Measurements from ENCODE around the gene PTPRO. TPM values are rescaled to one million over a fixed set of nuclear protein-coding genes. Genes with fewer than 3 reads are reported as not detected.

The PTPRO gene
- total RNA-seq, 2 experiments from 2014 or later: 1.1 to 2.6 TPM

- POLR2A ChIA-PET: no interaction called here
- H3K27me3 Mint-ChIP-seq (ENCODE audit: low read depth): peaks cover 12% of the 10 kb centered on the region
Observed at GRCh38 chr12:15427913-15428312, 105.6 kb downstream of the PTPRO start.

GRCh38 chr12:15428632-15429031 is 106.3 kb downstream of the PTPRO start:
- Mint-ChIP-seq H3K36me3 (ENCODE audit: low read depth) (no peaks in the 10 kb centered on the region), H3K27me3 (ENCODE audit: low read depth) (peaks cover 12% of the 10 kb centered on the region), H3K9me3 (ENCODE audit: insufficient read depth) (no peaks in the 10 kb centered on the region), H3K4me1 (ENCODE audit: low read depth) (no peaks in the 10 kb centered on the region), H3K4me3 (no peak overlapping the region), H3K27ac (no peak overlapping the region)
- DNase-seq (no peak), ATAC-seq (no peak)
- ChIA-PET CTCF (no interaction called here), POLR2A (no interaction called here)

More at GRCh38 chr12:15427913-15428312, 105.6 kb downstream of the PTPRO start:
- Mint-ChIP-seq H3K4me3 (no peak overlapping the region), H3K36me3 (ENCODE audit: low read depth) (no peaks in the 10 kb centered on the region), H3K27ac (no peak overlapping the region), H3K9me3 (ENCODE audit: insufficient read depth) (no peaks in the 10 kb centered on the region), H3K4me1 (ENCODE audit: low read depth) (no peaks in the 10 kb centered on the region)
- CTCF ChIA-PET: no interaction called here
- ATAC-seq: no peak
- no peak for DNase-seq

- Mint-ChIP-seq H3K36me3 (ENCODE audit: low read depth) (no peaks in the 10 kb centered on the region), H3K4me3 (no peak overlapping the region), H3K27me3 (ENCODE audit: low read depth) (peaks cover 12% of the 10 kb centered on the region), H3K27ac (no peak overlapping the region), H3K4me1 (ENCODE audit: low read depth) (no peaks in the 10 kb centered on the region), H3K9me3 (ENCODE audit: insufficient read depth) (no peaks in the 10 kb centered on the region)
- no peak for ATAC-seq
- POLR2A ChIA-PET: no interaction called here
- DNase-seq: no peak
- CTCF ChIA-PET: no interaction called here
Observed at GRCh38 chr12:15429262-15429661, 107.0 kb downstream of the PTPRO start.

- CTCF ChIA-PET: no interaction called here
- POLR2A ChIA-PET: no interaction called here
- no peak overlapping the region for H3K4me3 Mint-ChIP-seq
Observed at GRCh38 chr12:15435597-15435996, 113.3 kb downstream of the PTPRO start.

GRCh38 chr12:15439459-15439858 is 117.2 kb downstream of the PTPRO start:
- ATAC-seq (no peak), DNase-seq (no peak)
- H3K27me3 Mint-ChIP-seq (ENCODE audit: low read depth): peaks cover 8% of the 10 kb centered on the region
- H3K27ac Mint-ChIP-seq: no peak overlapping the region
- peaks cover 13% of the 10 kb centered on the region for H3K9me3 Mint-ChIP-seq (ENCODE audit: insufficient read depth)
- no peaks in the 10 kb centered on the region for H3K4me1 Mint-ChIP-seq (ENCODE audit: low read depth)
- ChIA-PET POLR2A (no interaction called here), CTCF (no interaction called here)
- H3K4me3 Mint-ChIP-seq: no peak overlapping the region
- H3K36me3 Mint-ChIP-seq (ENCODE audit: low read depth): no peaks in the 10 kb centered on the region

More at GRCh38 chr12:15435597-15435996, 113.3 kb downstream of the PTPRO start:
- no peaks in the 10 kb centered on the region for H3K4me1 Mint-ChIP-seq (ENCODE audit: low read depth)
- no peak for ATAC-seq
- DNase-seq: no peak
- no peaks in the 10 kb centered on the region for H3K36me3 Mint-ChIP-seq (ENCODE audit: low read depth)
- no peak overlapping the region for H3K27ac Mint-ChIP-seq
- peaks cover 13% of the 10 kb centered on the region for H3K9me3 Mint-ChIP-seq (ENCODE audit: insufficient read depth)
- peaks cover 2% of the 10 kb centered on the region for H3K27me3 Mint-ChIP-seq (ENCODE audit: low read depth)

- no peaks in the 10 kb centered on the region for H3K4me1 Mint-ChIP-seq (ENCODE audit: low read depth)
- H3K36me3 Mint-ChIP-seq (ENCODE audit: low read depth): no peaks in the 10 kb centered on the region
- no peak overlapping the region for H3K4me3 Mint-ChIP-seq
- H3K27me3 Mint-ChIP-seq (ENCODE audit: low read depth): peaks cover 8% of the 10 kb centered on the region
- peaks cover 6% of the 10 kb centered on the region for H3K9me3 Mint-ChIP-seq (ENCODE audit: insufficient read depth)
- ChIA-PET CTCF (no interaction called here), POLR2A (no interaction called here)
- no peak for ATAC-seq
- no peak overlapping the region for H3K27ac Mint-ChIP-seq
- no peak for DNase-seq
Observed at GRCh38 chr12:15443050-15443449, 120.7 kb downstream of the PTPRO start.

- ChIA-PET POLR2A (no interaction called here), CTCF (no interaction called here)
- Mint-ChIP-seq H3K36me3 (ENCODE audit: low read depth) (no peaks in the 10 kb centered on the region), H3K27me3 (ENCODE audit: low read depth) (peaks cover 8% of the 10 kb centered on the region), H3K4me3 (no peak overlapping the region), H3K9me3 (ENCODE audit: insufficient read depth) (peaks cover under 1% of the 10 kb centered on the region), H3K27ac (no peak overlapping the region), H3K4me1 (ENCODE audit: low read depth) (no peaks in the 10 kb centered on the region)
- no peak for DNase-seq
- no peak for ATAC-seq
Observed at GRCh38 chr12:15443611-15444010, 121.3 kb downstream of the PTPRO start.

- POLR2A ChIA-PET: no interaction called here
- no peak overlapping the region for H3K27ac Mint-ChIP-seq
- H3K4me3 Mint-ChIP-seq: no peak overlapping the region
- H3K27me3 Mint-ChIP-seq (ENCODE audit: low read depth): peaks cover 8% of the 10 kb centered on the region
- no peaks in the 10 kb centered on the region for H3K36me3 Mint-ChIP-seq (ENCODE audit: low read depth)
- no peaks in the 10 kb centered on the region for H3K4me1 Mint-ChIP-seq (ENCODE audit: low read depth)
- no peaks in the 10 kb centered on the region for H3K9me3 Mint-ChIP-seq (ENCODE audit: insufficient read depth)
- DNase-seq (no peak), ATAC-seq (no peak)
- CTCF ChIA-PET: interaction anchor here (0.6 kb wide), 1 partner anchor 46 kb away, joined by 3 read pairs; no protein-coding TSS in a partner anchor
Observed at GRCh38 chr12:15444523-15444922, 122.2 kb downstream of the PTPRO start.

GRCh38 chr12:15446807-15447206 is 124.5 kb downstream of the PTPRO start:
- no peak for DNase-seq
- Mint-ChIP-seq H3K4me1 (ENCODE audit: low read depth) (no peaks in the 10 kb centered on the region), H3K27ac (no peak overlapping the region), H3K27me3 (ENCODE audit: low read depth) (peaks cover 8% of the 10 kb centered on the region), H3K4me3 (no peak overlapping the region), H3K9me3 (ENCODE audit: insufficient read depth) (no peaks in the 10 kb centered on the region), H3K36me3 (ENCODE audit: low read depth) (no peaks in the 10 kb centered on the region)
- no peak for ATAC-seq
- POLR2A ChIA-PET: no interaction called here
- CTCF ChIA-PET: no interaction called here

- Mint-ChIP-seq H3K9me3 (ENCODE audit: insufficient read depth) (peaks cover 8% of the 10 kb centered on the region), H3K27me3 (ENCODE audit: low read depth) (peaks cover 2% of the 10 kb centered on the region)
- POLR2A ChIA-PET: no interaction called here
Observed at GRCh38 chr12:15453613-15454012, 131.3 kb downstream of the PTPRO start.

GRCh38 chr12:15458008-15458407 is 135.7 kb downstream of the PTPRO start:
- H3K4me1 Mint-ChIP-seq (ENCODE audit: low read depth): peaks cover 3% of the 10 kb centered on the region
- ATAC-seq (no peak), DNase-seq (no peak)
- ChIA-PET CTCF (interaction anchor here (0.6 to 1.1 kb wide), 2 partner anchors 12 to 1702 kb away, joined by 3 to 4 read pairs; no protein-coding TSS in a partner anchor), POLR2A (no interaction called here)
- no peak overlapping the region for H3K4me3 Mint-ChIP-seq
- H3K27me3 Mint-ChIP-seq (ENCODE audit: low read depth): no peaks in the 10 kb centered on the region
- peaks cover 10% of the 10 kb centered on the region for H3K9me3 Mint-ChIP-seq (ENCODE audit: insufficient read depth)
- H3K27ac Mint-ChIP-seq: no peak overlapping the region
- H3K36me3 Mint-ChIP-seq (ENCODE audit: low read depth): no peaks in the 10 kb centered on the region

More at GRCh38 chr12:15453613-15454012, 131.3 kb downstream of the PTPRO start:
- CTCF ChIA-PET: no interaction called here
- no peak for DNase-seq
- Mint-ChIP-seq H3K36me3 (ENCODE audit: low read depth) (no peaks in the 10 kb centered on the region), H3K4me3 (no peak overlapping the region), H3K4me1 (ENCODE audit: low read depth) (peaks cover 3% of the 10 kb centered on the region), H3K27ac (no peak overlapping the region)
- ATAC-seq: no peak

GRCh38 chr12:15468911-15469310 is 146.6 kb downstream of the PTPRO start:
- peaks cover 11% of the 10 kb centered on the region for H3K27me3 Mint-ChIP-seq (ENCODE audit: low read depth)

GRCh38 chr12:15469356-15469755 is 147.0 kb downstream of the PTPRO start:
- Mint-ChIP-seq H3K4me1 (ENCODE audit: low read depth) (no peaks in the 10 kb centered on the region), H3K36me3 (ENCODE audit: low read depth) (no peaks in the 10 kb centered on the region), H3K9me3 (ENCODE audit: insufficient read depth) (no peaks in the 10 kb centered on the region), H3K4me3 (no peak overlapping the region), H3K27ac (no peak overlapping the region), H3K27me3 (ENCODE audit: low read depth) (peaks cover 11% of the 10 kb centered on the region)
- POLR2A ChIA-PET: no interaction called here
- ATAC-seq: no peak
- CTCF ChIA-PET: interaction anchor here (0.9 kb wide), 1 partner anchor 11 kb away, joined by 3 read pairs; no protein-coding TSS in a partner anchor
- no peak for DNase-seq

More at GRCh38 chr12:15468911-15469310, 146.6 kb downstream of the PTPRO start:
- POLR2A ChIA-PET: no interaction called here
- Mint-ChIP-seq H3K4me1 (ENCODE audit: low read depth) (no peaks in the 10 kb centered on the region), H3K9me3 (ENCODE audit: insufficient read depth) (no peaks in the 10 kb centered on the region), H3K36me3 (ENCODE audit: low read depth) (no peaks in the 10 kb centered on the region), H3K4me3 (no peak overlapping the region), H3K27ac (no peak overlapping the region)
- CTCF ChIA-PET: interaction anchor here (0.9 kb wide), 1 partner anchor 11 kb away, joined by 3 read pairs; no protein-coding TSS in a partner anchor
- DNase-seq (no peak), ATAC-seq (no peak)
